HepG2 (cell line): ENCODE results near the gene DDX50. TPM values are rescaled to one million over a fixed set of nuclear protein-coding genes. Genes with fewer than 3 reads are reported as not detected.

Experiments used
- HDAC1 ChIP-seq: sonication (generic); formaldehyde crosslinking; IDR thresholded peaks from 2 replicates; pipeline ENCODE4 v1.5.1; 2020; ENCODE audit warnings: mild to moderate bottlenecking, missing genetic modification reagents
- KLF16 ChIP-seq, 2 experiments: sonication (generic) in 1 of 2; formaldehyde crosslinking in 1 of 2; IDR thresholded peaks; 2 replicates each; pipeline versions ENCODE4 v1.6.1 to v1.8.0; 2016 to 2023; ENCODE audit warnings: missing genetic modification reagents in 2 of 2, missing compliant biosample characterization in 1 of 2
- MED1 ChIP-seq: sonication (generic); formaldehyde crosslinking; IDR thresholded peaks from 2 replicates; pipeline ENCODE4 v1.4.0; 2020; ENCODE audit warnings: missing genetic modification reagents
- PAWR ChIP-seq: sonication (generic); formaldehyde crosslinking; IDR thresholded peaks from 2 replicates; pipeline ENCODE4 v1.4.0; 2020; ENCODE audit warnings: missing genetic modification reagents, mild to moderate bottlenecking, borderline replicate concordance
- PRPF4 ChIP-seq: fragments of 200-400 bp; formaldehyde crosslinking; IDR thresholded peaks from 2 replicates; pipeline ENCODE4 v1.6.1; 2016; ENCODE audit warnings: low read length, low read depth; ENCODE audit not compliant: poor library complexity, severe bottlenecking
- RBFOX2 ChIP-seq: fragments of 200-400 bp; formaldehyde crosslinking; IDR thresholded peaks from 2 replicates; pipeline ENCODE4 v1.6.1; 2017; ENCODE audit warnings: low read depth, mild to moderate bottlenecking, low read length
- SMAD3 ChIP-seq: sonication (generic); formaldehyde crosslinking; IDR thresholded peaks from 2 replicates; pipeline ENCODE4 v1.4.0; 2020; ENCODE audit warnings: missing genetic modification reagents
- STAT5B ChIP-seq: sonication (generic); formaldehyde crosslinking; IDR thresholded peaks from 2 replicates; pipeline ENCODE4 v1.4.0; 2020; ENCODE audit warnings: missing genetic modification reagents
- TGIF2 ChIP-seq: IDR thresholded peaks from 2 replicates; pipeline ENCODE4 v1.6.1; 2016; ENCODE audit warnings: control low read depth, missing compliant biosample characterization
- TMF1 ChIP-seq: sonication (generic); formaldehyde crosslinking; IDR thresholded peaks from 2 replicates; pipeline ENCODE4 v1.8.1; 2022; ENCODE audit warnings: low read depth, missing genetic modification reagents
- U2AF1 ChIP-seq: fragments of 200-400 bp; formaldehyde crosslinking; optimal IDR thresholded peaks from 2 replicates; pipeline ENCODE3; 2017; ENCODE audit warnings: mild to moderate bottlenecking, low read depth, low read length
- ZBTB7B ChIP-seq: sonication (generic); formaldehyde crosslinking; IDR thresholded peaks from 2 replicates; pipeline ENCODE4 v1.4.0; 2020; ENCODE audit warnings: missing genetic modification reagents
- ZNF503 ChIP-seq: sonication (generic); formaldehyde crosslinking; IDR thresholded peaks from 2 replicates; pipeline ENCODE4 v1.4.0; 2020; ENCODE audit warnings: missing genetic modification reagents
- ZNF530 ChIP-seq: sonication (generic); formaldehyde crosslinking; IDR thresholded peaks from 2 replicates; pipeline ENCODE4 v1.5.0; 2020; ENCODE audit warnings: low read depth, mild to moderate bottlenecking, missing genetic modification reagents
- ZNF83 ChIP-seq: sonication (generic); formaldehyde crosslinking; IDR thresholded peaks from 2 replicates; pipeline ENCODE4 v1.4.0; 2020; ENCODE audit warnings: missing genetic modification reagents, mild to moderate bottlenecking, borderline replicate concordance
- polyA plus RNA-seq, 8 experiments: library from polyadenylated mRNA; depleted of rRNA in 3 of 8; stranded (reverse) in 7 of 8; unstranded in 1 of 8; fragments of >200 nt; fragmentation: Illumina TruSeq in 4 of 8; extraction: Trizol in 4 of 8; gene quantifications; 2 replicates each; pipeline versions ENCODE4 v1.2.1 to v1.2.3, GENCODE V29; 2011 to 2016; ENCODE audit warnings: low read depth in 4 of 8, missing spikeins in 1 of 8, mixed read lengths in 1 of 8; ENCODE audit not compliant: insufficient read depth in 1 of 8
- total RNA-seq, 5 experiments: library from RNA; depleted of rRNA; stranded (reverse); fragments of >200 nt; fragmentation: Illumina TruSeq; extraction: Trizol; gene quantifications; 2 replicates each; pipeline ENCODE4 v1.2.3, GENCODE V29; 2016; ENCODE audit warnings: low read depth in 1 of 5
- TF ChIP-seq, protein P1 (sequence below): sonication (generic); formaldehyde crosslinking; IDR thresholded peaks from 2 replicates; pipeline ENCODE4 v1.4.0; 2020; ENCODE audit warnings: missing genetic modification reagents
- TF ChIP-seq, protein P2 (sequence below): sonication (generic); formaldehyde crosslinking; IDR thresholded peaks from 2 replicates; pipeline ENCODE4 v1.8.0; 2022; ENCODE audit warnings: missing genetic modification reagents, low read depth, mild to moderate bottlenecking, borderline replicate concordance
- TF ChIP-seq, protein P3 (sequence below): sonication (generic); formaldehyde crosslinking; IDR thresholded peaks from 2 replicates; pipeline ENCODE4 v1.9.0; 2021; ENCODE audit warnings: missing genetic modification reagents, borderline replicate concordance

The DDX50 gene
- total and polyA plus RNA-seq, 2 of the 13 experiments (the other 11 are each of a cell fraction or from before 2014, with no cell fraction given) = 19.0 to 38.2 TPM

- TF ChIP-seq ZNF503 (CRISPR knock-in tag) (0 out of 2 replicates have a peak, but pooled peaks have one; percentile 30), U2AF1 (peak; percentile 88), MED1 (CRISPR knock-in tag) (0 out of 2 replicates have a peak, but pooled peaks have one; percentile 30), KLF16 (CRISPR knock-in tag; IDR thresholded peaks at IDR 0.05) (peak in 1 of 2 experiments; percentile 87; a peak in 2 of 4 replicates), STAT5B (CRISPR knock-in tag) (no peak; the same call in 1 of the 2 replicates), TMF1 (CRISPR knock-in tag) (0 out of 2 replicates have a peak, but pooled peaks have one; percentile 23), ZNF83 (CRISPR knock-in tag) (0 out of 2 replicates have a peak, but pooled peaks have one; percentile 61), HDAC1 (CRISPR knock-in tag) (peak; percentile 96), PRPF4 (no peak), ZNF530 (CRISPR knock-in tag) (no peak), ZBTB7B (CRISPR knock-in tag) (no peak), RBFOX2 (peak; percentile 88), SMAD3 (CRISPR knock-in tag) (peak; percentile 77), TGIF2 (CRISPR knock-in tag) (peak; percentile 32; the same call in 1 of the 2 replicates), PAWR (CRISPR knock-in tag) (no peak)
- TF ChIP-seq, protein P1, sequence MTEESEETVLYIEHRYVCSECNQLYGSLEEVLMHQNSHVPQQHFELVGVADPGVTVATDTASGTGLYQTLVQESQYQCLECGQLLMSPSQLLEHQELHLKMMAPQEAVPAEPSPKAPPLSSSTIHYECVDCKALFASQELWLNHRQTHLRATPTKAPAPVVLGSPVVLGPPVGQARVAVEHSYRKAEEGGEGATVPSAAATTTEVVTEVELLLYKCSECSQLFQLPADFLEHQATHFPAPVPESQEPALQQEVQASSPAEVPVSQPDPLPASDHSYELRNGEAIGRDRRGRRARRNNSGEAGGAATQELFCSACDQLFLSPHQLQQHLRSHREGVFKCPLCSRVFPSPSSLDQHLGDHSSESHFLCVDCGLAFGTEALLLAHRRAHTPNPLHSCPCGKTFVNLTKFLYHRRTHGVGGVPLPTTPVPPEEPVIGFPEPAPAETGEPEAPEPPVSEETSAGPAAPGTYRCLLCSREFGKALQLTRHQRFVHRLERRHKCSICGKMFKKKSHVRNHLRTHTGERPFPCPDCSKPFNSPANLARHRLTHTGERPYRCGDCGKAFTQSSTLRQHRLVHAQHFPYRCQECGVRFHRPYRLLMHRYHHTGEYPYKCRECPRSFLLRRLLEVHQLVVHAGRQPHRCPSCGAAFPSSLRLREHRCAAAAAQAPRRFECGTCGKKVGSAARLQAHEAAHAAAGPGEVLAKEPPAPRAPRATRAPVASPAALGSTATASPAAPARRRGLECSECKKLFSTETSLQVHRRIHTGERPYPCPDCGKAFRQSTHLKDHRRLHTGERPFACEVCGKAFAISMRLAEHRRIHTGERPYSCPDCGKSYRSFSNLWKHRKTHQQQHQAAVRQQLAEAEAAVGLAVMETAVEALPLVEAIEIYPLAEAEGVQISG (CRISPR knock-in tag) = peak; percentile 93
- TF ChIP-seq, protein P2, sequence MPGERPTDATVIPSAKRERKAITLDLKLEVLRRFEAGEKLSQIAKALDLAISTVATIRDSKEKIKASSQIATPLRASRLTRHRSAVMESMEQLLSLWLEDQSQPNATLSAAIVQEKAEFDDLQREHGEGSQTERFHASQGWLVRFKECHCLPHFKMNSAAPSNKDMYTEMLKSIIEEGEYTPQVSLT (CRISPR knock-in tag) = peak; percentile 76; the same call in 1 of the 2 replicates
- TF ChIP-seq, protein P3, sequence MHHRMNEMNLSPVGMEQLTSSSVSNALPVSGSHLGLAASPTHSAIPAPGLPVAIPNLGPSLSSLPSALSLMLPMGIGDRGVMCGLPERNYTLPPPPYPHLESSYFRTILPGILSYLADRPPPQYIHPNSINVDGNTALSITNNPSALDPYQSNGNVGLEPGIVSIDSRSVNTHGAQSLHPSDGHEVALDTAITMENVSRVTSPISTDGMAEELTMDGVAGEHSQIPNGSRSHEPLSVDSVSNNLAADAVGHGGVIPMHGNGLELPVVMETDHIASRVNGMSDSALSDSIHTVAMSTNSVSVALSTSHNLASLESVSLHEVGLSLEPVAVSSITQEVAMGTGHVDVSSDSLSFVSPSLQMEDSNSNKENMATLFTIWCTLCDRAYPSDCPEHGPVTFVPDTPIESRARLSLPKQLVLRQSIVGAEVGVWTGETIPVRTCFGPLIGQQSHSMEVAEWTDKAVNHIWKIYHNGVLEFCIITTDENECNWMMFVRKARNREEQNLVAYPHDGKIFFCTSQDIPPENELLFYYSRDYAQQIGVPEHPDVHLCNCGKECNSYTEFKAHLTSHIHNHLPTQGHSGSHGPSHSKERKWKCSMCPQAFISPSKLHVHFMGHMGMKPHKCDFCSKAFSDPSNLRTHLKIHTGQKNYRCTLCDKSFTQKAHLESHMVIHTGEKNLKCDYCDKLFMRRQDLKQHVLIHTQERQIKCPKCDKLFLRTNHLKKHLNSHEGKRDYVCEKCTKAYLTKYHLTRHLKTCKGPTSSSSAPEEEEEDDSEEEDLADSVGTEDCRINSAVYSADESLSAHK = no peak
These were observed 54.9 kb downstream of the DDX50 start, which contains the start of gene DDX21 (continued) for GRCh38 chr10:68955832-68956532.
